Ecto neural progenitor cell (in vitro differentiated cells): Measurements from ENCODE around the gene CAMK2N1.
"Not testable (repeated sequence)": the region's sequence is repeated elsewhere in the genome, so short reads cannot be mapped to it uniquely, and the experiment has no call there.

Source experiments
- DNase-seq: peaks from one replicate; pipeline ENCODE4 v3.0.0-alpha.2; 2018; ENCODE audit warnings: low spot score

Gene CAMK2N1

DNA sequence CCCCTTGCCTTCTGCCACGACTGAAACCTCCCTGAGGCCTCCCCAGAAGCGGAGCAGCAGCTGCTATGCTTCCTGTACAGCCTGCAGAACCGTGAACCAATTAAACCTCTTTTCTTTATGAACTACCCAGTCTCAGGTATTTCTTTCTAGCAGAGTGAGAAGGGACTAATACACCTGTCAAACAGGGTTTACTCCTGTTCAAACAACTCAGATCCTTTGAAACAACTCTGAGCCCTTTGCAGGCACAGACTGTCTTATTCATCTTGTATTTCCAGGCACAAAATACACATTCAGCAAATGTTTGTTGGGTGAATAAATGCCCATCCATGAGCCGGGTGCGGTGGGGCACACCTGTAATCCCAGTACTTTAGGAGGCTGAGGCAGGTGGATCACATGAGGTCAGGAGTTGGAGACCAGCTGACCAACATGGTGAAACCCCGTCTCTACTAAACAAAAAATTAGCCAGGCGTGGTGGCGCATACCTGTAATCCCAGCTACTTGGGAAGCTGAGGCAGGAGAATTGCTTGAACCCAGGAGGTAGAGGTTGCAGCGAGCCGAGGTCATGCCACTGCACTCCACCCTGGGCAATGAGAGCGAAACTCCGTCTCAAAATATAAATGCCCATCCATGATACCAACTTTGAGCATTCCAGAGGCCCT is 10.8 kb upstream of the CAMK2N1 start:
- DNase-seq, result not testable (repeated sequence)

- DNase-seq, result no peak
These were observed 10.2 kb upstream of the CAMK2N1 start for GRCh38 chr1:20496241-20496661.

GRCh38 chr1:20495661-20496060 is 9.7 kb upstream of the CAMK2N1 start:
- DNase-seq, result no peak

DNA sequence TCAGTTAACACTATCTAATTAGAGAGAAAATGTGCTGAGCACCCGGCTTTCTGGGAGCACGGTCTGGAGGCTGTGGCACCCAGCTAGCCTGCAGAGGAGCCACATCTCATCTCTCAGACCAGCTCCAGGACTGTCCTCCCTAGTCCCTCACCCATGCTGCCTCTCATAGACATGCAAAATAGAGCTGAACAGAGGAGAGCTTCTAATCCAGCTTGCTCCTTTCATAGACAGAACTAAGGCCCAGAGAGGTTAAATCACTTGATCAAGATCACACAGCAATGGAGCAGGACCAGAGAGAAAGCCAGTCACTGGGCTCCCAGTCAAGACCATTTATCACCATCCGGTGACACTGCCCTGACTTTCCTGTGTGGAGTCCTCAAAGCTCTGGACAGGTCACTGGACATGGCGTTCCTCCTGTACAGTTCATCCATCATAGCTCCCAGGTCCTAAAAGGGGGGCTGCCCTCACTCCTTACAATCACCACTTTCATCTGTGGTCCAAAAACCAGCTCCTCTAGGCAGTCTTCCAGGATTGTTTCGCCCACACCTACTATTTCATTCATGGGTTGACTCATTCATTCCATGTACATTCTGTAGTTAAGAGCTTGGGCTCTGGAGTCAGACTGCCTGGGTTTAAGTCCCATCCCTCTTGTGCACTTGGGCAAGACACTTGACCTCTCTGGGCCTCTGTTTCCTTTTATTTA is 8.8 kb upstream of the CAMK2N1 start:
- DNase-seq, result no peak

- peak; percentile 91 for DNase-seq
These were observed 8.0 kb upstream of the CAMK2N1 start for GRCh38 chr1:20493839-20494608.

DNA sequence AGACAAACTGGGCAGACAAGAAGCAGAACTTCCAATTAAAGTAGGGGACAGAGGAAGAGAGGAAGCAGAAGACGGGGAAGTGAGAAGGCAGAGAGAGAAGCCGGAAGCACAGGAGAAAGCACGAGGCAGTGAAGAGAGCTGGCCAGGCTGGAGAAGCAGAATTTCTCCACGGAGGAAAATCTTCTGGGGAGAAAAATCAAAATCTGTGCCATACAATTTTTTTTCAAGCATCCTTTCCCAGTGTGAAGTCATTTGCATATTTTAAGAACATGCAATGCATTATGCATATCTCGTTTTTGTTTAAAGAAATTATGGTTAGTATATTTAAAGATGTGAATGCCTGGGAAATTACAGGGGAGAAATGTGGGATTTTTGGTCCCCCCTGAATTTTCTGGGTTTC is 7.3 kb upstream of the CAMK2N1 start:
- DNase-seq, result no peak

GRCh38 chr1:20492751-20493150 is 6.7 kb upstream of the CAMK2N1 start:
- no peak for DNase-seq

DNA sequence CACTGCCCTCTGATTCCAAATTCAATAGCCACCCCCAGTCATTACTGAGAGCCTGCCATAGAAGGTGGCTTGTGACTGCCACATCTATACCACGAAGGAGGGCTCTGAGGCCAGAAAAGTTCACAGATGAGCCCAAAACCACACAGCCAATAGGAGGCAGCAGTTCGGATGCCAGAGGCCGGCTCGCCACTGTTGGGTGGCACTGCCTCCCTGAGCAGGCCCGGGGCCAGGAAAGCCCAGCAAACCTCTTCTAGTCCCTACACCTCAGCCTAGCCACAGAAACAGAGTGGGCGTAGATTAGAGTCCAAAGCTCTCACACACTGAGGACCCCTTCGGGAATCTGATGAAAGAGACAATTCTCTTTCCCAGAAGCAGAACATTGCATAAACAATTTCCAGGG is 5.9 kb upstream of the CAMK2N1 start:
- no peak for DNase-seq

- DNase-seq, result no peak
These were observed 5.2 kb upstream of the CAMK2N1 start for GRCh38 chr1:20491178-20491577.

GRCh38 chr1:20487236-20487590 is 1.2 kb upstream of the CAMK2N1 start:
- no peak for DNase-seq

GRCh38 chr1:20486457-20487235 is 636 bp upstream of the CAMK2N1 start:
- peak; percentile 90 for DNase-seq

GRCh38 chr1:20484519-20485462 is 1.2 kb downstream of the CAMK2N1 start:
- DNase-seq, result peak; percentile 73

- DNase-seq, result peak; percentile 74
These were observed 2.0 kb downstream of the CAMK2N1 start for GRCh38 chr1:20483833-20484518.

DNA sequence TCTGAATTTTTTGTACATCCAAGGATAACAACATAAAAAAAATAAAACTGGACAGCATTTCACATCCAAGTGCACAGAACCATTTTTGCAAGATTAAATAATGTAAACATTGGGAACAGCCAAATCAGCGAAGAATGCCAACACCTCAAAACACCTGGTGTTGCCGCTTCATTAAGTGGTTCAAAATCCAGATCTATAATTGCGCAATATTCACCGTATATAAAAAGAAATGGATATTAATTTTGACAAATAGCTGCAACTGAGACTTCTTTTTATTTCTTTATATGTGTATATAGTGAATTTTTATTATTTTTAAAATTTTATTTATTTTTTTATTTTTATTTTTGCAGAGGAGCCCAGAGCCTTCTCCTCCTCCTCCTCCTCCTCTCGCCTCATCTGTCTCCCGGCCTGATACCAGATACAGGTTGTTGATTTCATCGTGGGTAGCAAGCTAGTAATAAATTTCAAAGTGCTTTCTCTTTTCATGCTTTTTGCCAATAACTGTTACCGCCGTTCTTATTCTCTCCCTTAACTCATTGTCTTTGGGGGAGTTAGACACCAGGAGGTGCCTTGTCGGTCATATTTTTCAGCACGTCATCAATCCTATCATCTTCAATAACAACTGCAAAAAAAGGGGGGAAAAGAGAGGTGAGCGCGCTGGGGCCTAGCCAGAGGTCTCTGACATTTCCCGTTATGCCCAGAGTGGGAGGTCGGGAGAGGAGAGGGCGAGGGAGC is 2.7 kb downstream of the CAMK2N1 start:
- DNase-seq, result no peak

- DNase-seq, result no peak
These were observed 4.1 kb downstream of the CAMK2N1 start for GRCh38 chr1:20481643-20482498.

- DNase-seq, result no peak
These were observed 4.9 kb downstream of the CAMK2N1 start for GRCh38 chr1:20480951-20481617.

DNA sequence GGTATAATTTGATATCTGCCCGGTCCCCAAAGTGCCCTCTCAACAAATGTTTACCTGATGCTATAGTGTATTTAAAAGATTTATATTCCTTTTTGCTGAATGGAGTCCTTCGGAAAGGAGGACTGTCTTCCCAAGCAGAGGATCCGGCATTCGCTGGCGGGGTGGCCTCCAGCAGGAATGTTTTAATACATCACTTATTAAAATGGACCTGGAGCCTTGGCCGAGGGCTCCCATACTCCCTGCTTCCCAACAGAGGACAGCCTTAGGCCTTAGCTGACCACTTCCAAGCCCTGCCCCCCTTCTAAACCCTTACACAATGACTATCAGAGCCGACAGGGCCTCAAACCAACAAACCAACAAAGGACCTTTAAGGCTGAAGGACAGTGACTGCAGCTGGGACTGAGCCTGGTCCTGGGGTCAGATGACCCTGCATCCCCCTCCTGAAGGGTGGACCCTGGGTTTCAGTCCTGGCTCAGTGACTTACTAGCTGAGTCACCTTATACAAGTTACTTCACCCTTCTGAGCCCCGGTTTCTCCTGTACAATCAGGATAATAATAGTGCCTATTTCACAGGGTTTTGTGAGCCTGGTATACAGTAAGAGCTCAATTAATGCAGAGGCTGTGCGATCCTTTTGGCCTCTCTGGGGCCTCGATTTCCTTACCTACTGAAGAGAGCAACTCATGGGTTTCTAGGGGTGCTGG is 5.6 kb downstream of the CAMK2N1 start:
- DNase-seq, result no peak

GRCh38 chr1:20479840-20480239 is 6.2 kb downstream of the CAMK2N1 start:
- no peak for DNase-seq
